Measurements from ENCODE around the gene ZSCAN30. TPM values are rescaled to one million over a fixed set of nuclear protein-coding genes. Genes with fewer than 3 reads are reported as not detected.

Gene ZSCAN30
- total RNA-seq, 1 donor from 2014 or later: 12.2 TPM

- intact Hi-C loops (cut with micrococcal nuclease): loop anchor here (1.0 to 2.0 kb wide), 2 partner anchors 23 to 27 kb away; partner anchors contain the start of genes ZNF397 and ZSCAN30
- H3K27ac Mint-ChIP-seq: peak overlapping the region; percentile 32
- H3K4me1 Mint-ChIP-seq: peaks cover 13% of the 10 kb centered on the region
- peaks cover 37% of the 10 kb centered on the region for H3K36me3 Mint-ChIP-seq (ENCODE audit: low read depth)
- no peaks in the 10 kb centered on the region for H3K27me3 Mint-ChIP-seq
- peak overlapping the region; percentile 83 for H3K4me3 Mint-ChIP-seq
- peak; percentile 60 for DNase-seq
- peaks cover 20% of the 10 kb centered on the region for H3K9me3 Mint-ChIP-seq
Observed at GRCh38 chr18:35267809-35268208, 22.2 kb downstream of the ZSCAN30 start.

GRCh38 chr18:35267161-35267651 lies 22.8 kb downstream of the ZSCAN30 start:
- Mint-ChIP-seq H3K27me3 (no peaks in the 10 kb centered on the region), H3K4me1 (peaks cover 13% of the 10 kb centered on the region), H3K9me3 (peaks cover 20% of the 10 kb centered on the region), H3K4me3 (peak overlapping the region; percentile 83), H3K27ac (peak overlapping the region; percentile 86), H3K36me3 (ENCODE audit: low read depth) (peaks cover 43% of the 10 kb centered on the region)
- intact Hi-C loops (cut with micrococcal nuclease): loop anchor here (1.0 to 2.0 kb wide), 2 partner anchors 24 to 26 kb away; partner anchors contain the start of genes ZNF397 and ZSCAN30
- peak; percentile 79 for DNase-seq

- Mint-ChIP-seq H3K4me1 (peaks cover 13% of the 10 kb centered on the region), H3K9me3 (peaks cover 26% of the 10 kb centered on the region), H3K4me3 (no peak overlapping the region), H3K36me3 (ENCODE audit: low read depth) (peaks cover 59% of the 10 kb centered on the region), H3K27ac (no peak overlapping the region), H3K27me3 (no peaks in the 10 kb centered on the region)
- no peak for DNase-seq
- intact Hi-C loops (cut with micrococcal nuclease): no loop called here
Observed at GRCh38 chr18:35264409-35264808, 25.6 kb downstream of the ZSCAN30 start.

- Mint-ChIP-seq H3K27ac (no peak overlapping the region), H3K9me3 (peaks cover 31% of the 10 kb centered on the region), H3K36me3 (ENCODE audit: low read depth) (peaks cover 70% of the 10 kb centered on the region), H3K4me3 (no peak overlapping the region), H3K4me1 (no peaks in the 10 kb centered on the region), H3K27me3 (no peaks in the 10 kb centered on the region)
- no peak for DNase-seq
- intact Hi-C loops (cut with micrococcal nuclease): no loop called here
Observed at GRCh38 chr18:35256947-35257346, 33.1 kb downstream of the ZSCAN30 start.

- H3K27me3 Mint-ChIP-seq: no peaks in the 10 kb centered on the region
- no peak overlapping the region for H3K4me3 Mint-ChIP-seq
- H3K9me3 Mint-ChIP-seq: peaks cover 40% of the 10 kb centered on the region
- H3K4me1 Mint-ChIP-seq: no peaks in the 10 kb centered on the region
- no peak for DNase-seq
- intact Hi-C loops (cut with micrococcal nuclease): no loop called here
- peaks cover 77% of the 10 kb centered on the region for H3K36me3 Mint-ChIP-seq (ENCODE audit: low read depth)
- H3K27ac Mint-ChIP-seq: no peak overlapping the region
Observed at GRCh38 chr18:35253655-35254287, 36.3 kb downstream of the ZSCAN30 start.

- no peak for DNase-seq
- no peak overlapping the region for H3K27ac Mint-ChIP-seq
- no peaks in the 10 kb centered on the region for H3K4me1 Mint-ChIP-seq
- intact Hi-C loops (cut with micrococcal nuclease): no loop called here
- peaks cover 37% of the 10 kb centered on the region for H3K9me3 Mint-ChIP-seq
- no peaks in the 10 kb centered on the region for H3K27me3 Mint-ChIP-seq
- peaks cover 80% of the 10 kb centered on the region for H3K36me3 Mint-ChIP-seq (ENCODE audit: low read depth)
- H3K4me3 Mint-ChIP-seq: no peak overlapping the region
Observed at GRCh38 chr18:35252466-35252865, 37.6 kb downstream of the ZSCAN30 start.

GRCh38 chr18:35248429-35248828 lies 41.6 kb downstream of the ZSCAN30 start:
- no peak for DNase-seq
- Mint-ChIP-seq H3K9me3 (peaks cover 67% of the 10 kb centered on the region), H3K4me1 (peaks cover 2% of the 10 kb centered on the region), H3K27ac (no peak overlapping the region), H3K27me3 (no peaks in the 10 kb centered on the region), H3K36me3 (ENCODE audit: low read depth) (peaks cover 93% of the 10 kb centered on the region), H3K4me3 (no peak overlapping the region)
- intact Hi-C loops (cut with micrococcal nuclease): no loop called here

GRCh38 chr18:35247412-35248249 lies 42.4 kb downstream of the ZSCAN30 start:
- H3K4me1 Mint-ChIP-seq: peaks cover 3% of the 10 kb centered on the region
- H3K4me3 Mint-ChIP-seq: no peak overlapping the region
- peaks cover 93% of the 10 kb centered on the region for H3K36me3 Mint-ChIP-seq (ENCODE audit: low read depth)
- H3K9me3 Mint-ChIP-seq: peaks cover 62% of the 10 kb centered on the region
- intact Hi-C loops (cut with micrococcal nuclease): no loop called here
- no peak overlapping the region for H3K27ac Mint-ChIP-seq
- H3K27me3 Mint-ChIP-seq: no peaks in the 10 kb centered on the region
- DNase-seq: no peak

DNA sequence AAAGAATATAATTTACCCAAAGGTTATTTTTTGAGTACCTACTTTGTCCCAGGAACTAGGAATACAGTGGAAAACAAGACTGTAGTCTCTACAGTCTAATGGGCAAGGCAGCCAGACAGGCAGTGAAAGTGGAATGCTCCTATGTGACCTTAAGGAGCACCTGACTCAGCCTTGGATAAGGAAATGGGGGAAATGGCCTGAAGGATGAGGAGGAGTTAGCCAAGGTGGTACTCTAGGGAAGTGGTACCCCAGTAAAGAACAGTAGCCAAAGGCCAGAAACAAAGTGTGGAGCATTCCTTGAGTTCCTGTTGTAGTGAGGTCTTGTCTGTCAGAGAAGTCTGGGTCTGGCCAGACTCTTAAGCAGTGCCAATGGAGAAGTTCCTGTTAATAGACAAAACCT lies 43.2 kb downstream of the ZSCAN30 start:
- intact Hi-C loops (cut with micrococcal nuclease): no loop called here
- H3K4me3 Mint-ChIP-seq: no peak overlapping the region
- no peak for DNase-seq
- peaks cover 92% of the 10 kb centered on the region for H3K36me3 Mint-ChIP-seq (ENCODE audit: low read depth)
- peaks cover 7% of the 10 kb centered on the region for H3K4me1 Mint-ChIP-seq
- peaks cover 56% of the 10 kb centered on the region for H3K9me3 Mint-ChIP-seq
- H3K27ac Mint-ChIP-seq: no peak overlapping the region
- no peaks in the 10 kb centered on the region for H3K27me3 Mint-ChIP-seq

DNA sequence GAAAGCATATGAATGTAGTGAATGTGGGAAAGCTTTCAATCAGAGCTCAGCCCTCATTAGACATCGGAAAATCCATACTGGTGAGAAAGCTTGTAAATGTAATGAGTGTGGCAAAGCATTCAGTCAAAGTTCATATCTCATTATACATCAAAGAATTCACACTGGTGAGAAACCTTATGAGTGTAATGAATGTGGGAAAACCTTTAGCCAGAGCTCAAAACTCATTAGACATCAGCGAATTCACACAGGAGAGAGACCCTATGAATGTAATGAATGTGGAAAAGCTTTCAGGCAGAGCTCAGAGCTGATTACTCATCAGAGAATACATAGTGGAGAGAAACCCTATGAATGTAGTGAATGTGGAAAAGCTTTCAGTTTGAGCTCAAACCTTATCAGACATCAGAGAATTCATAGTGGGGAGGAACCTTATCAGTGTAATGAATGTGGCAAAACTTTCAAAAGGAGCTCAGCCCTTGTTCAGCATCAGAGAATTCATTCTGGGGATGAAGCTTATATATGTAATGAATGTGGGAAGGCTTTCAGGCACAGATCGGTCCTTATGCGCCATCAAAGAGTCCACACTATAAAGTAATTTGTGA lies 44.2 kb downstream of the ZSCAN30 start:
- peaks cover 88% of the 10 kb centered on the region for H3K36me3 Mint-ChIP-seq (ENCODE audit: low read depth)
- H3K4me3 Mint-ChIP-seq: no peak overlapping the region
- intact Hi-C loops (cut with micrococcal nuclease): no loop called here
- peaks cover 10% of the 10 kb centered on the region for H3K4me1 Mint-ChIP-seq
- no peak overlapping the region for H3K27ac Mint-ChIP-seq
- H3K27me3 Mint-ChIP-seq: no peaks in the 10 kb centered on the region
- peaks cover 48% of the 10 kb centered on the region for H3K9me3 Mint-ChIP-seq
- no peak for DNase-seq

DNA sequence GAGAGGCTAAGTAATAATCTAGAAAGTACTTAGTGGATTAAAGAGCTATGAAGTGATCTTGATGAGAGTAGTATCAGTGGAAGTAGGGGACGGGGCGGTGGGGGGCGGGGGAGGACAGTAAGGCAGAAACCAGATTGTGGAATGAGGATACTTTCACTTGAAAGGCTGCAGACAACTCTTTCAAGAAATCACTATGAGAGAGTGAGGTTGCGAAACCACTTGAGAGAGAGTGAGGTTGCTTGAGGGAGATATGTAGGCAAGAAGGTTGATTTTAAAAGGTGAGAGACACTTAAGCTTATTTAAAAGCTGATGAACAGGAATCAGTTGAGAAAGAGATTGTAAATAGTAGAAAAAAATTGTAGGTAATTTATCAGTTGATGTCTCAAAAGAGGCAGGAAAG lies 45.4 kb downstream of the ZSCAN30 start:
- Mint-ChIP-seq H3K27ac (no peak overlapping the region), H3K4me1 (peaks cover 10% of the 10 kb centered on the region), H3K36me3 (ENCODE audit: low read depth) (peaks cover 77% of the 10 kb centered on the region), H3K4me3 (no peak overlapping the region), H3K9me3 (peaks cover 43% of the 10 kb centered on the region), H3K27me3 (no peaks in the 10 kb centered on the region)
- intact Hi-C loops (cut with micrococcal nuclease): loop anchor here (5.0 kb wide), 4 partner anchors 217 to 338 kb away; partner anchors contain the start of genes GALNT1 and INO80C
- DNase-seq: no peak

DNA sequence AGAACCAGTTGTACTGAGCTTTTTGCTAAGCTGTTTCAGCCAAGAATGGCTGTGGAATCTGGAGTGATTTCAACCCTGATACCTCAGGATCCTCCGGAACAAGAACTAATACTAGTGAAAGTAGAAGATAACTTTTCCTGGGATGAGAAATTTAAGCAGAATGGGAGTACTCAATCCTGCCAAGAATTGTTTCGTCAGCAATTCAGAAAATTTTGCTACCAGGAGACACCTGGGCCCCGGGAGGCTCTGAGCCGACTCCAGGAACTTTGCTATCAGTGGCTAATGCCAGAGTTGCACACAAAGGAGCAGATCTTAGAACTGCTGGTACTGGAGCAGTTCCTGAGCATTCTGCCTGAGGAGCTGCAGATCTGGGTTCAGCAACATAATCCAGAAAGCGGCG lies 47.6 kb downstream of the ZSCAN30 start:
- no peak overlapping the region for H3K27ac Mint-ChIP-seq
- no peaks in the 10 kb centered on the region for H3K27me3 Mint-ChIP-seq
- intact Hi-C loops (cut with micrococcal nuclease): loop anchor here (5.0 kb wide), 4 partner anchors 215 to 340 kb away; partner anchors contain the start of genes GALNT1 and INO80C
- H3K4me3 Mint-ChIP-seq: peak overlapping the region; percentile 20
- peaks cover 58% of the 10 kb centered on the region for H3K36me3 Mint-ChIP-seq (ENCODE audit: low read depth)
- DNase-seq: no peak
- peaks cover 12% of the 10 kb centered on the region for H3K4me1 Mint-ChIP-seq
- H3K9me3 Mint-ChIP-seq: peaks cover 36% of the 10 kb centered on the region

- Mint-ChIP-seq H3K4me1 (peaks cover 12% of the 10 kb centered on the region), H3K4me3 (peak overlapping the region; percentile 96), H3K27ac (peak overlapping the region; percentile 98), H3K9me3 (peaks cover 28% of the 10 kb centered on the region), H3K27me3 (no peaks in the 10 kb centered on the region), H3K36me3 (ENCODE audit: low read depth) (peaks cover 48% of the 10 kb centered on the region)
- DNase-seq: no peak
- intact Hi-C loops (cut with micrococcal nuclease): loop anchor here (1.0 to 5.0 kb wide), 7 partner anchors 26 to 341 kb away; partner anchors contain the start of genes GALNT1, INO80C, MAPRE2 and ZNF24
Observed at GRCh38 chr18:35241448-35241804, 48.6 kb downstream of the ZSCAN30 start.
